ENCODE results near the gene TYW1B.
"Not testable (repeated sequence)": the region's sequence is repeated elsewhere in the genome, so short reads cannot be mapped to it uniquely, and the experiment has no call there.

DNA sequence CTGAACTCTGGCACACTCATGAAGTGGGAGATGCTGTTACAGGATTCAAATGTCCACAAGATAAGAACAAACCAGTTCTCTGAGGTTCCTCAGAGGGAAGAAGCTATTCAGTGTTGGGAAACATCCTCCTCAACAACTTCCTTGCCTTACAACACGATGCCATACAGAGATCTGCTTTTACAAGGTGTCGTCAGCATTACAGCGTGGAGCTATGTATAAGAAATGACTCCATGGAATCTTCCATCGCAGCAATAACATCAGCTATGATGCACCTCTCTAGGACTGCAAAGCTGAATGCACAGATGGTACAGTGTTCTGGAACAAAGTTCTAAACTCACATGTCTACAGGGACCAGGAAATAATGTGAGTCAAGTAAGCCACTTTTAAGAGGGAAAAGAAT is 122.3 kb downstream of the TYW1B start:
- TF ChIP-seq, protein P1, sequence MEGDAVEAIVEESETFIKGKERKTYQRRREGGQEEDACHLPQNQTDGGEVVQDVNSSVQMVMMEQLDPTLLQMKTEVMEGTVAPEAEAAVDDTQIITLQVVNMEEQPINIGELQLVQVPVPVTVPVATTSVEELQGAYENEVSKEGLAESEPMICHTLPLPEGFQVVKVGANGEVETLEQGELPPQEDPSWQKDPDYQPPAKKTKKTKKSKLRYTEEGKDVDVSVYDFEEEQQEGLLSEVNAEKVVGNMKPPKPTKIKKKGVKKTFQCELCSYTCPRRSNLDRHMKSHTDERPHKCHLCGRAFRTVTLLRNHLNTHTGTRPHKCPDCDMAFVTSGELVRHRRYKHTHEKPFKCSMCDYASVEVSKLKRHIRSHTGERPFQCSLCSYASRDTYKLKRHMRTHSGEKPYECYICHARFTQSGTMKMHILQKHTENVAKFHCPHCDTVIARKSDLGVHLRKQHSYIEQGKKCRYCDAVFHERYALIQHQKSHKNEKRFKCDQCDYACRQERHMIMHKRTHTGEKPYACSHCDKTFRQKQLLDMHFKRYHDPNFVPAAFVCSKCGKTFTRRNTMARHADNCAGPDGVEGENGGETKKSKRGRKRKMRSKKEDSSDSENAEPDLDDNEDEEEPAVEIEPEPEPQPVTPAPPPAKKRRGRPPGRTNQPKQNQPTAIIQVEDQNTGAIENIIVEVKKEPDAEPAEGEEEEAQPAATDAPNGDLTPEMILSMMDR (conservative IDR thresholded peaks at IDR 0.05), result not testable (repeated sequence)
- TF ChIP-seq EZH2 (IDR thresholded peaks at IDR 0.05; ENCODE audit: low read depth), result not testable (repeated sequence)
